Renal pelvis (tissue), 4 donors: ENCODE measurements around the gene KCNJ5. TPM values are rescaled to one million over a fixed set of nuclear protein-coding genes. Genes with fewer than 3 reads are reported as not detected.

Source experiments
- DNase-seq: peaks from one replicate; pipeline ENCODE4 v3.0.0-alpha.2; 2013
- polyA plus RNA-seq, 3 donors: library from polyadenylated mRNA; unstranded; fragments of 120-200 nt; gene quantifications; one replicate each; pipeline ENCODE4 v1.2.1, GENCODE V29; 2013; ENCODE audit not compliant: insufficient read length in 3 of 3

Gene KCNJ5
- polyA plus RNA-seq, 3 donors: 4.0 to 5.8 (median 4.2) TPM

- no peak for DNase-seq
Observed at GRCh38 chr11:128892866-128893565, 1.9 kb downstream of the KCNJ5 start.

DNA sequence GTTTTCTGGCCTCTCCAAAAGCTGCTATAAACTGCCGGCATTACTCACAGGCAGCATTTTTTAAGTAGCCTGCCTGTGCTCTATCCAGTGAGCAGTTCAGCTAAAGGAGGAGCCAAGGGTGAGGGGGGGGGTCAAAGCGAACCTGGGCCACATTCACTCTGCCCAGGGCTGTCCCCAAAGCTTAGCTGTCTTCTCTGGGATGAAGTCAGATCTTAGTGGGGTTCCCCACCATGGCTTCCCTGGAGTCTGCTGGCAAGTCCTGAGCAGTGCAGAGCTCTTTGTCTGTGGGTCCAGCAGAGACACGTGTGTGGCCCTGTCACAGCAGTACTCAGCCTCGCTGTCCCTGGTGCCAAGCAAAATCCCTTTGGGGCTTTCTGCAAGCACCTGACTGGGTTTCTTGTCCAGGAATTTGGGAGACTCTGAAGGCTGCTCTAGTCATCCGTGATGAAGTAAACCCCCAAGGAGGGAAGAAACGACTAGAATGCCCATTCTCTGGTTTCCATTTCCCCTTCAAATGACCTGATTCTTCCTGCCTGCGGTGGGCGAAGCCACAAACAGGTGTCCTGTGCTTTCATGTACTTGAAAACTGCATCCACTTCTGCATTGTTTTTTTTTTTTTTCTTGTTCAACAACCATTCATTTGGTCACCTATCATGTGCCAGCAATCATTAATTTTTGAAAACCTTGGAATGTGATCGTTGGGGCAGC is 2.6 kb downstream of the KCNJ5 start:
- DNase-seq: no peak

- DNase-seq: no peak
Observed at GRCh38 chr11:128894286-128894681, 3.1 kb downstream of the KCNJ5 start.

GRCh38 chr11:128894685-128895084 is 3.5 kb downstream of the KCNJ5 start:
- no peak for DNase-seq

- no peak for DNase-seq
Observed at GRCh38 chr11:128895526-128895925, 4.4 kb downstream of the KCNJ5 start.

GRCh38 chr11:128896356-128896755 is 5.2 kb downstream of the KCNJ5 start:
- DNase-seq: no peak

- no peak for DNase-seq
Observed at GRCh38 chr11:128897826-128898225, 6.7 kb downstream of the KCNJ5 start.

GRCh38 chr11:128898580-128899344 is 7.6 kb downstream of the KCNJ5 start:
- DNase-seq: no peak

GRCh38 chr11:128900468-128900867 is 9.3 kb downstream of the KCNJ5 start:
- DNase-seq: no peak

GRCh38 chr11:128901653-128902514 is 10.7 kb downstream of the KCNJ5 start:
- DNase-seq: no peak

GRCh38 chr11:128902515-128903066 is 11.4 kb downstream of the KCNJ5 start:
- DNase-seq: no peak

GRCh38 chr11:128903248-128904061 is 12.3 kb downstream of the KCNJ5 start:
- no peak for DNase-seq

DNA sequence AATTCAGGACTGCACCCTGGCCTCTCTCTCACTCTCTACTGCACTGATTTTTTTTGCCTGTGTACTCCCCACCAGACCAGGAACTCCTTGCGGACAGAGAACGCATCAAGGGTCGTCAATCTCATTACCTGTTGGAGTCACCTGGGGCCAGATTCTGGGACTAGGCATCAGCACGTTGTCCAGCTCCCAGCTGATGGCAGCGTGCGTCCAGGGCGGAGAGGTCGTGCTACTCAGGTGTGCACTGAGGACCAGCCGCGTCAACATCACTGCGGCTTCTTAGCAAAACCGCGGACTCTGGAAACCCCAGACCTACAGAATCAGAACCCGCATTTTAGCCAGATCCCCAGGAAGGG is 13.1 kb downstream of the KCNJ5 start:
- no peak for DNase-seq

GRCh38 chr11:128904656-128905344 is 13.6 kb downstream of the KCNJ5 start:
- DNase-seq: peak; percentile 47

DNA sequence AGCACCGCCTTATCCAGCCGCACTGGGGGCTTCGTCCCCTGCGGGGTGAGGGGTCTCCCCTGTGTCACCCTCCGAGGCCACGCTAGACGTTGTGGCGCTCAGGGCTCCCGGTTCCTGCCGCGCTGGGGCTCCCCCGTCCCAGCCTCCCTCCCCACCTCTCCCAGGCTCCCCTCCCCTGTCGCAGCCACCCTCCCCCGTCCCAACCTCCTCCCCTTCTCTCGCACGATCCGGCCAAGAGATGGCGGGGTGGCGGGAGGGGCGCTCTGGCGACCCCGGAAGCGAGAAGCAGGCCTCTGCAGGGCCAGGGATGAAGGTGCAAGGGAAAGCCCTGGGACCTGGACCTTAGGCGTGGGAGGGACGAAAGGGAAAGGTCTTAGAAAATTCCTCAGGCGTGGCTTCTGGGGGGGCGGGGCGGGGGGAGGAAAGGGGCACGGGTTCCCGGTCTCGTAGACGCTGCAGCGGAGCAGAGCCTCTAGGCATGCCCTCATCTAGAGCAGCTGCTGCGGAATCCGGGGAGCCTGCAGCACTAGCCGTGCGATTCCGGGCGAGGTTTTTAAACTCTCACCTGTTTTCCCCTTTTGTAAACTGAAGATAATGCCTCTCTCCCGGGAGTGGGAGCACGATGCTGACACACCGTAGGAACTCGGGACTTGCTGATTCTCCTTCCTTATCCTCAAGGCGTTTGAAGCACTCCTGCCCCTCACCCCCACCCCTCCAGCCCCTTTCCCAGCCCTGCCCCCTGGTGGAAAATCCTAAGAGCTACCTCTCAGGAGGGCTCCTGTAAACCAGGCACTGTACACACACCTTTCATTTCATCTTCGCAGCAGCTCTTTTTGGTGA is 14.4 kb downstream of the KCNJ5 start:
- DNase-seq: peak; percentile 64

DNA sequence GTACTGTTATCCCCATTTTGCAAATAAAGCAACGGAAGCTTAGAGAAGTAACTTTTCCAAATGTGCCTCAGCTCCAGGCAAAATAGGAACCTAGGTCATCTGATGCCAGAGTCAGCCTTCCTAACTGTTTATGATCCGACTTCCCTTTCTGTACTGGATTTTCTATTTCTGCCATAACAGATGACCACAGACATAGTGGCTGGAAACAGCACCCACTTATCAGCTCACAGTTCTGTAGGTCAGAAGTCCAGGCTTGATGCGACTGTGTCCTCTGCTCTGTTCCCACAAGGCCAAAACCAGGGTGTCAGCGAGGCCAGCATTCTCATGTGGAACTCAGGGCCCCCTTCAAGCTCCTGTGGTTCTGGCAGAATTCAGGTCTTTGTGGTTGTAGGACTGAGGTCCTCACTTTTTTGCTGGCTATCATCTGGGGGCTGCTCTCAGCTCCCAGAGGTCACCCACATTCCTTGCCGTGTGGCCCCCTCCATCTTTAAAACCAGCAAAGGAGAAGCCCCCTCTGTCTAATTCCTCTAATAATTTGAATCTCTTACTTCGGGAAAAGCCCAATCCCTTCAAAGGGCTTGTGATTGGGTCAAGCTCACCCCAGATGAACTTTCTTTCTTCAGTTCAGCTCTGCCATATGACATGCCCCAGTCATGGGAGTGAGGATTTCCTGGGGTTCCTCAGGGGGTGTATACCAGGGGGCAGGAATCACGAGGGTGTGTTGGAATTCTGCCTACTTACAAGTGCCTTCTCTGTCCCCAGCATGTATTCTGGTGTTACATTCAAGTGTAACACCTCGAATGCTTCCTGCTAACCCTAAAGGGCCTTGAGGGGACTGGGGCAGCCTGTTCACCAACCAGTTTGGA is 15.3 kb downstream of the KCNJ5 start:
- no peak for DNase-seq

GRCh38 chr11:128907585-128907984 is 16.4 kb downstream of the KCNJ5 start:
- no peak for DNase-seq
